ENCODE results near the gene XRCC4.
"Not testable (repeated sequence)": the region's sequence is repeated elsewhere in the genome, so short reads cannot be mapped to it uniquely, and the experiment has no call there.

Gene XRCC4

DNA sequence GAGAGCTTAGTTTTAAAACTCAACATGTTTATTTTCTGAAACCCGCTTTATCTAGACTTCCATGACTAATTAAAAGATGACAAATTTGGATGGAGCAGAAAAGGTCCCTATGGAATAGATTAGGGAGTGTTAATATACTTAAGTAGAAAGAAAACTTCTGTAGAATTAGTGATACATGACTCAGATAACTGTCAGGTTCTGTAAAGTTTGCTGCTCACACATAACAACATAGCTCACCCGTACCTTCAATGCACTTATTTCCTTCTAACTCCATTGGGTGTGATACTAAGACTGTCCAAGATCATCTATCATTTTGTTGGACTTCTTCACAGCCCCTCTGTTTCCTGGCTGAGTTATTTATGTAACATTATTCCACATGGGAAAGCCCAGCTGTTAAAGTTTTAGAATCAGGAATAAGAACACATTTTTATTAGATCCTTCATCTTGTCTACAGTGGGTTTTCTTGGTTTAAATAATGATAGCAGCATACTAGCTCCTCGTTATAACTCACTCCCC is 27.9 kb upstream of the XRCC4 start:
- TF ChIP-seq, protein P1, sequence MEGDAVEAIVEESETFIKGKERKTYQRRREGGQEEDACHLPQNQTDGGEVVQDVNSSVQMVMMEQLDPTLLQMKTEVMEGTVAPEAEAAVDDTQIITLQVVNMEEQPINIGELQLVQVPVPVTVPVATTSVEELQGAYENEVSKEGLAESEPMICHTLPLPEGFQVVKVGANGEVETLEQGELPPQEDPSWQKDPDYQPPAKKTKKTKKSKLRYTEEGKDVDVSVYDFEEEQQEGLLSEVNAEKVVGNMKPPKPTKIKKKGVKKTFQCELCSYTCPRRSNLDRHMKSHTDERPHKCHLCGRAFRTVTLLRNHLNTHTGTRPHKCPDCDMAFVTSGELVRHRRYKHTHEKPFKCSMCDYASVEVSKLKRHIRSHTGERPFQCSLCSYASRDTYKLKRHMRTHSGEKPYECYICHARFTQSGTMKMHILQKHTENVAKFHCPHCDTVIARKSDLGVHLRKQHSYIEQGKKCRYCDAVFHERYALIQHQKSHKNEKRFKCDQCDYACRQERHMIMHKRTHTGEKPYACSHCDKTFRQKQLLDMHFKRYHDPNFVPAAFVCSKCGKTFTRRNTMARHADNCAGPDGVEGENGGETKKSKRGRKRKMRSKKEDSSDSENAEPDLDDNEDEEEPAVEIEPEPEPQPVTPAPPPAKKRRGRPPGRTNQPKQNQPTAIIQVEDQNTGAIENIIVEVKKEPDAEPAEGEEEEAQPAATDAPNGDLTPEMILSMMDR (IDR thresholded peaks at IDR 0.05; ENCODE audit: control insufficient read depth, insufficient read depth, low read depth, low read length, missing control alignments) = no peak
- DNase-seq (ENCODE audit: low read depth) = no peak
- no peak overlapping the region for H3K4me3 ChIP-seq (ENCODE audit: control insufficient read depth, low read depth, low read length)

DNA sequence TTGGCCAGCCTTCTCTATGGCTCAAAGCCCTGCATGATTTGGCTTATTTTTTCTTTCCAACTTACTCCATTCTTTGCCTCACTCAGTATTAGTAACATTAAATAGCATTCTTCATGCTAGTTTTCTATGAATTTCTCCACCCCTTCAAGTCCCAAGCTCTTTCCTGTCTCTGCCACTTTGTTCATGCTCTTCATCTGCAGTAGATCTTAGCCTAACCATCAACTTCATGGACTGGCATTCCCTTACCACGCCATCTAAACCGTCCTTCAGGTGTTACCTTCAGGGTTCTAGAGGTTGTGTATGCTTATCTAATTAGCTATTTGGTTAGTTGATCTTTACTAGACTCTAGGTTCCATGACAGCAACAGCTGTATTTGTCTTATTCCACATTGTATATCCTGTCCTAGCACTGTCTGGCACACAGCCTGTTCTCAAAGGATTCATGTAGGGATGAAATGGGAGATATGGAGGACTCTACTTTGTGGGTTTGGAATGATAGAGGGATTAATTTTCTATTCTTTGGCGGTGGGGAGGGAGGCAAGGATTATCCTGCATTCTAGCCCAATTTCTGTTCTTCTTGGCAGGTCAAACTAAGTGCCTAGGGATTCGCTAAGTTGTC is 26.5 kb upstream of the XRCC4 start:
- TF ChIP-seq, protein P1 (IDR thresholded peaks at IDR 0.05; ENCODE audit: control insufficient read depth, insufficient read depth, low read depth, low read length, missing control alignments) = no peak

DNA sequence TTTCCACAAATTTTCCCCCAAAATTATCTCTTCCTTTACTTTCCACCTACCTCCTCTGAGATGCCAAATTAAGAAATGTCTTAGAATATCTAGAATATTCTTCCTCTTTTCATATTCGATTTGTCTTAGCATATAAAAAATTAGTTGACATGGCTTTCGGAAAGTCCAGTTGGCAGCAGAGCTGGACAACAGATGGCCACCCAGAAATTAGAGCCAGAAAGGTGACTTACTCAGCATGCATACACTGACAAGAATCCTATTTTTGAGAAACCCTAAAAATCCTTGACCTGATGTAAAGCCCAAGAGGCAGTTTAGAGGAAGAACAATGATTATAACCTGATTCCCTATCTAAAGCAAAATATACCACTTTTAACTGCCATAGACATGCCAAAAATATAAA is 22.2 kb upstream of the XRCC4 start:
- TF ChIP-seq, protein P1 (IDR thresholded peaks at IDR 0.05; ENCODE audit: control insufficient read depth, insufficient read depth, low read depth, low read length, missing control alignments) = no peak
- H3K4me3 ChIP-seq (ENCODE audit: control insufficient read depth, low read depth, low read length) = no peak overlapping the region
- DNase-seq (ENCODE audit: low read depth) = no peak

More for the DNA sequence above, 26.5 kb upstream of the XRCC4 start:
- no peak for DNase-seq (ENCODE audit: low read depth)
- H3K4me3 ChIP-seq (ENCODE audit: control insufficient read depth, low read depth, low read length) = no peak overlapping the region

DNA sequence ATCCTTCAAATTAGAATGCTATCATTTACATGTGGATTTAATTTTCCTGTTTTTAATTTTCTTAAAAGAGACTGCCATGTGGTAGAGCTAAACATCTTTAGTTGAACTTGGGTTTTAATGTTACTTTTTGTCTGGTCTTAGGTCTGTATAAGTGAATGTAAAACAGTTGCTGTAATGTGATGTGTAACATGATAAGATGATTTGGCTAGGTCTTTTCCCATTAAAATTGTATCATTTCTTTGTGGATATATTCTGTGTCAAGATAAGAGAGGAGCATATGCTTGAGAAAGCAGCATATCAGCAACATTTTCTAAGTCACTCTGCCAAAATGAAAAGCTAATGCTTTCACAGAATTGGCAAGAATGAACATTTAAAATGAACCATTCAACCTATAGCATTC is 18.6 kb upstream of the XRCC4 start:
- TF ChIP-seq, protein P1 (IDR thresholded peaks at IDR 0.05; ENCODE audit: control insufficient read depth, insufficient read depth, low read depth, low read length, missing control alignments) = no peak
- DNase-seq (ENCODE audit: low read depth) = no peak
- no peak overlapping the region for H3K4me3 ChIP-seq (ENCODE audit: control insufficient read depth, low read depth, low read length)

DNA sequence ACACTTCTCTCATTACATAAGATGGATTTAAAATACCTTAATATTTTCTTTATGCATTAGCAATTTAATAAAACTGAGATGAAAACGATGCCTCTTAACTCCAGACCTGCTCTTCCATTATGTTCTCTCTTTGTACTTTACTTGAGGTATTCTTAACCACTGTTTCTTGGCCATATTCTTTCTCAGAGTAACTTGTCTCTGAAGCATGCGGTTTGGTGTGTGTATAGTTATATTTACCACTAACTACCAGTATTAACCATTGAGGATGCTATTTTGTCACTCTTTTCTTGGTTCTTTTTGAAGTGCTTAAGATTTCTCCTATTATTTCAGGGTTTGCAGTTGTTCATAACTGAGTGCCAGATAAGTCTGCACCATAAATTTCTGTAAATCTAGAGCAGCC is 18.0 kb upstream of the XRCC4 start:
- no peak overlapping the region for H3K4me3 ChIP-seq (ENCODE audit: control insufficient read depth, low read depth, low read length)
- TF ChIP-seq, protein P1 (IDR thresholded peaks at IDR 0.05; ENCODE audit: control insufficient read depth, insufficient read depth, low read depth, low read length, missing control alignments) = no peak

DNA sequence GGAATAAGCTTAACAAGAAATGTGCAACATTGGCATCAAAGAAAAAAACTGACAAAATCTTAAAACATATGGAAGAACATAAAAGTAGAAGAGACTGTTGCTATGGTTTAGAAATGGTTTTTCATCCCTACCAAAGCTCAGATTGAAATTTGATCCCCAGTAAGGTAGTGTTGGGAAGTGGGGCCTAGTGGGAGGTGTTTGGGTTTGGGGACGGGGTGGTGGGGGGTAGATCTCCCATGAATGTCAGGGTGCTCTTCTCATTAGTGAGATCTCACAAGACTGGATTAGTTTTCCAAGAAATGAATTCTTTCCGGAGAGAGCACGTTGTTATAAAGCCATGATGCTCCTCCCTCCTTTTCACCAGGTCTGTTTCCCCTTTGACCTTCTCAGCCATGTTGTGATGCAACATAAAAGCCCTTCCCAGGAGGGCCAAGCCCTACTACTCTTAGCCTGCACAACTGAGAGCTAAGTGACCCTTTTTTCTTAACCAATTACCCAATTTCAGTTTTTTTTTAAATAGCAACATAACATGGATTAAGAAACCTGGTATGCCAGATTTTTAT is 10.7 kb upstream of the XRCC4 start:
- DNase-seq (ENCODE audit: low read depth) = no peak
- H3K4me3 ChIP-seq (ENCODE audit: control insufficient read depth, low read depth, low read length) = no peak overlapping the region
- TF ChIP-seq, protein P1 (IDR thresholded peaks at IDR 0.05; ENCODE audit: control insufficient read depth, insufficient read depth, low read depth, low read length, missing control alignments) = no peak

More for the DNA sequence above, 18.0 kb upstream of the XRCC4 start:
- no peak for DNase-seq (ENCODE audit: low read depth)

DNA sequence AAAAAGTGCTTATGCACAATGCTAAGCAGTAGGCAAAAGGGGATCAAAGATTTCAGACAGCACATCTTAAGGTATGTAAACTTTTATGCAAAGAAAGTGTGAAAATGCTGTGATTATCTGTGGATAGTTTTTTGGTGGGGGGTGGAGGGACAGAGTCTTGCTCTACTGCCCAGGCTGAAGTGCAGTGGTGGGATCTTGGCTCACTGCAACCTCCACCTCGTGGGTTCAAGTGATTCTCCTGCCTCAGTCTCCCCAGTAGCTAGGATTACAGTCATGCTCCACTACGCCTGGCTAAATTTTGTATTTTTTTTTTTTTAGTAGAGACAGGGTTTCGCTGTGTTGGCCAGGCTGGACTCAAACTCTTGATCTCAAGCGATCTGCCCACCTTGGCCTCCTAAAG is 10.0 kb upstream of the XRCC4 start:
- DNase-seq (ENCODE audit: low read depth); H3K4me3 ChIP-seq (ENCODE audit: control insufficient read depth, low read depth, low read length): not testable (repeated sequence)

Data from AG09309 (cell line).